RPMI8226 (cell line): ENCODE results near the gene LYRM4.

Experiments used
- DNase-seq: peaks from one replicate; pipeline ENCODE4 v3.0.0-alpha.2; 2015

Gene LYRM4

DNA sequence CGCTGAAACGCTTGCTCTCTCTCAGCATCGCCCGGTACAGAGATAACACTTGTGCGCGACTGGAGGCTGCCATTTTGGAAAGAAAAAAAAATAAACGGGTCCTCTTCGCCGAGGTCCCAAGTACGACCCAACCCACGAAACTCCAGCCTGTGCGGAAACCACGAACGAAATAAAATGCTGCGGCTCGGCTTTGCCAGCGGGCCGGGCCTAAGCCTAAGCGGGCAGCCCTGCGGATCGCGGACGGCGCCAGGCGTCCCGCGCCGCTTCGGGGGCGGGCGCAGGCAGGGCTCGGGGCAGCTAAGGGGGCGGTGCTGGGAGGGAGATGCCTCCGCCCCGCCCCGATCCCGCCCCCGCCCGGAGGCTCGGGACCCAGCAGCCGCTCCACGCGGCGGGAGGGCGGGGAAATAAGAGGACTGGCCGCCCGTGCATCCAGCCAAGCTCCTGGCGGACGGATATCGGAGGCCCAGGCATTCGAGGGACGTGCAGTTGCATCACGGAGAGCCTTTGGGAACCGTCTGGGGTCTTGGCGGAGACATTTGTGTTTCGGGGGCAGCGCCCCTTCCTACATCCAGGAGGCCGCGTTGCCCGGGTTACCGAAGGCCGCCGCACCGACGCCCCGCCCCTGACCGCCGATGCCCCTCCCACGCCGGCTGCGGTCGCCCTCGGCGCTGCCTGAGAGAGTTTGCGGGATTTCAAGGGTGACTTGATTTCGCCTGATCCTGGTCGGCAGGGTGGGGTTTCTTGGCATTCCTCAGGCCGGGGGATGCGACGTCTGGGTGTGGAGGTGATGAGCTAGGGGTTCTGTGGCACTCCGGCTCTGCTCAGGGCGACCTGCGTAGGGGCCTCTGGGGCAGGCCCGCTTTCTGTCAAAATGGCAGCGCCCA, at the start of gene LYRM4, which contains the start of gene FARS2:
Gene LYRM4 (minus strand): TSS at position 290 of the 884 bp plus-strand sequence. CDS start 217 bp downstream, at position 73.
Gene FARS2 (plus strand): TSS at position 853 of the 884 bp plus-strand sequence.
- DNase-seq = peak; percentile 96

GRCh38 chr6:5308066-5308465, 47.3 kb upstream of the LYRM4 start:
- DNase-seq = no peak

DNA sequence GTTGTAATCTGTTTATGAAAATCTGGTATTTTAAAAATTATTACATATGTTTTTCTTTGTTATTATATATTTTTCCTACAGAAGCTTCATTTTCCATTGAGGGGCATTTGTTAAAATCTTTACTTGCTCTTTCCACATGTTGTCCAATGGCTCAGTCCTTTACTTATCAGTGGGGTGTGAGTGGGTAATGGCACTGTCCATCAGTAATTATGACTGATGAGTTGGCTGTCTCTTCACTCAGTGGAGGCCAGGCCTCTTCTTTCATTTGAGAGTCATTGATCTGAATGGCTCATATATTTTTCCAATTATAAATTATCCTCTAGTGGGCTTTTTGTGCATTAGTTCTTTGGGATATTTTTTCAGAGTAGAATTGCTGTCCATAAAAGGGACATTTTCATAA, 46.3 kb upstream of the LYRM4 start:
- no peak for DNase-seq

DNA sequence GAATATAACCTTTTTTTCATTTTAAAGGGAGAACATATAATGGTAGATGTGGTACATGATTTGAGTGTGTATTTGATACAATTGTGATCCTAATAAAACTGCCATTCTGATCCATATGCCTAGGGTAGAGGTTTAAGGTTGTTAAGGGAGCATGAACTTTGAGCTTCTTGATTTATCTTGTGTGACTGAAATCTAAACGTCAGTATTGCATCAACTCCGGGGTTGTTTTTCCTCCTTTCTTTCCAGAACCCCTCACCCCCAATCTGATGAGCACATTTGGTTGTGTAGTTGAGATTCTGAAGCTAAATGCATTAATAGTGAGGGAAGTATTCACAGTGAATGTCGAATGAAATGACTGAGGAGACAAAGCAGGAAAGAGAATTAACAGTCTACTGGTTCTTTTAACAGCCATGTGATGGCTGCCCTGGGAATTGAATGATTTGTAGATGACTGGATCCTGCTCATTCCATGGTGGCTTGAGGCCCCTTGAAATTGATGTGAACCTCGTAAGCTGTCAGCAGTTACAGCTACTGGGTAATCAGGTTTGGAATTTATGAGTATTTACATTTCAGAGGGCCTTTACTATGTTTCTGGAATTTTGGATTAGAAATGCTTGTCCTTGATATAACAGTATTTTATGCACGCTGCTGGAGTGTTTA, 45.3 kb upstream of the LYRM4 start:
- no peak for DNase-seq

- no peak for DNase-seq
Measured at GRCh38 chr6:5303682-5304081, 42.9 kb upstream of the LYRM4 start.

DNA sequence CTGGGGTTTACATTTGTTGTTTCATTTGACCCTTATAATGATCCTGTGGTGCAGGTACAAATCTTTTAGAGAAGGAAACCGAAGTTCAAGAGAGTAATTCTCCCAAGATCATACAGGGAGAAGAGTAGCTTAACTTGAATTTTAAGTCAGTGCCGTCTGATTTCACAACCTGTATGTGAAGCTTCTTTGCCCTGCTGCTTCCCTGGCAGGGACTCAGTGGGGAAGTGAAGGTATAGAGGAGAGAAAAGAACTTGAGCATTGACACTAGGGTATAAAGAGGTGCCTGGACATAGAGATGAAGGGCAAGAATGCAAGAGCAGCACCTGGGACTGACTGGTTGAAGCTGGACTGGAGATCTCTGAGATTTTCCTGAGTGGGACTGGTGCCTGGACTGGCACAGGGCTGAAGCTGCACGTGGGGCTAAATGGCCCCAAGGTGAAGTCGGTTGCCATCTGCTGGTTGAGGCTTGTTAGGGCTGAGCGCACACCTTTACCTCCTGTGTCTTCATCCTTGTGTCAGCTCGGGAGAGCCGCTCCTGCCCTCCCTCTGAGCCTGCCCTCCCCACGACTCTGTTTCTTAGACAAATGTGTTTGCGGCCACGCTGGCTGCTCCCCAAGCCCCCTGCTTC, 42.4 kb upstream of the LYRM4 start:
- peak; percentile 81 for DNase-seq

DNA sequence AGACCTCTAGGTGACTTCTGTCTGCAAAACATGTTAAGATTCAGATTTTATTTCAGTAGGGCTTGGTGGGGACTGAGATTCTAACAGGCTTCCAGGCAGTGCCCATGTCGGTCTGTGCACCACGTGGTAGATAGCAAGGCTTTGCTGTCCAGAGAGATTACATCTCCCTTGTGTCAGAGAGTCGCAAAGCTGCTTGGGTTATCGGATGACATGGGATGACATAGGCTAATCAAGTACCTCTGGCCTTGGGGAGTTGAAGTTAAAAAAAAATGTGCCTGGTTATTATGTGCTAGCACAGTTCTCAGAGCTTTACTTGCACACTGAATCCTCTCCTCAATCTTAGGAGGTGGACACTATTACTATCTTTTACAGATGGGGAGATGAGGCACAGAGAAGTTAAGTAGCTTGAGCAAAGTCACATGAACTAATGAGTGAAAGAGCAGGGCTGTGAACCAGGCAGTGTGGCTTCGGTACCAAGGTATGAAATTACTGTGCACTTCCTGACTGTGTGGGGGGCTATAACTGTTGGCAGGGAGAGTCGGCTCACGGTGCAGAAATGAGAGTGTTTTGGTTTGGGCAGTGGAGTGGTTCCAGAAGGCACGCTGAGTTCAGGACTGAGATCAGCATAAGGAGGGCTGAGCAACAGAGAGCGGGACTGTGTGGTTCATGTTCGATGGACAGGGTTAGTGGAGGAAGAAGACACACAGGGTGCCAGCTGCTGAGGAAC, 41.6 kb upstream of the LYRM4 start:
- DNase-seq = no peak

- DNase-seq = no peak
Measured at GRCh38 chr6:5300206-5300764, 39.5 kb upstream of the LYRM4 start.

GRCh38 chr6:5295623-5296022, 34.9 kb upstream of the LYRM4 start:
- no peak for DNase-seq

- no peak for DNase-seq
Measured at GRCh38 chr6:5294392-5295211, 33.9 kb upstream of the LYRM4 start.

DNA sequence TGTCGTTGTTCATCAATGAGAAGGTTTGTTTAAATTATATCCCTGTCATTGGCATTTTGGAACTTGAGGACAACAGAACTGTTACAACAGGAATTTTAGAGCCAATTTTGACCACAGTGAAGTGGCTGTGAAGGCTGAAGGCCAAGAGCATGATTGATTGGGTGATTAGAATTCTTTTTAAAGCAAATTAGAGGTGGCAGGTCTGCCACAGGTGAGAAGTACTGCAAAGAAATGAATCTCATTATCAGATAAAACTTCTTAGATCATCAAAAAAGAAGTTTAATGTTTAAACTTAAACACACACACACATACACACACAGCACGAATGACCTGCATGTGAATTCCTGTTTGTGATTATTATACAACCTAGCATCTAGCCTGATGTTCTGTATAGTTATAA, 32.9 kb upstream of the LYRM4 start:
- no peak for DNase-seq

DNA sequence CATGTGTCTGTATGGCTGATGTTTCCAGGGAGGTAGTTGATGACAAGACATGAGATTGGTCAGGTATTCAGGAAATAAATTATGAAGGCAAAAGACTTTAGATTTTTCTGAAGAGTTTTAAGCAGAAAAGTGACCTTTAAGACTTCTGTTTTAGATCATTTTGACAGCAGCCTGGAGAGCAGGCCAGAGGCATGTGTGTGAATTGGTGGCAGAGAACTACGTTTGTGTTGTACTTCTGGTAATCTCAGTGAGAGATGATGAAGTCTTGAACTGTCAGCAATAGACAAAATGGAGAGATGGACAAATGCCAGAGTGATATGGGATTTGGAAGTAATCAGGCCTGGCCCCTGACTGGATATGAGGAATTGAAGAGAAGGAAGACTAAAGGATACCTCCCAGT, 31.4 kb upstream of the LYRM4 start:
- no peak for DNase-seq

GRCh38 chr6:5290500-5290899, 29.8 kb upstream of the LYRM4 start:
- no peak for DNase-seq

- no peak for DNase-seq
Measured at GRCh38 chr6:5290097-5290496, 29.3 kb upstream of the LYRM4 start.

DNA sequence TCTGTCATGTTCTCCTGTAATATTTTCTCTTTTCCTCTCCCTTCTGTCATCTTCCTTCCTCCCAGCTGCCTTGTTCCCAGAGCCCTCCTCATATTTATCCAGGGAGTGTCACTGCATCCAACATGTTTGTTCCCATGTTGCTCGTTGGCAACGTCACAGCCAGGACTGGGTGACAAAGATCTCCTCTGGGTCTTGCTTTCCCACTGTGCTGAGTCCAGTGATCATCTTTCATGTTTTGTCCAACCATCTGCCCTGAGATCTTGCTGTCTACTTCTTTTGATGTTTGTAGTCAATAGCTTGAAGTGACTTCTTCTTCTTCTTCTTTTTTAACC, 27.2 kb upstream of the LYRM4 start:
- no peak for DNase-seq

GRCh38 chr6:5287205-5287965, 26.6 kb upstream of the LYRM4 start:
- DNase-seq = no peak

GRCh38 chr6:5286780-5287179, 26.0 kb upstream of the LYRM4 start:
- DNase-seq = no peak

GRCh38 chr6:5285526-5285925, 24.8 kb upstream of the LYRM4 start:
- DNase-seq = no peak

- no peak for DNase-seq
Measured at GRCh38 chr6:5285081-5285480, 24.3 kb upstream of the LYRM4 start.

GRCh38 chr6:5282191-5282623, 21.5 kb upstream of the LYRM4 start:
- no peak for DNase-seq

- no peak for DNase-seq
Measured at GRCh38 chr6:5280920-5281319, 20.2 kb upstream of the LYRM4 start.
